ENCODE results near the gene E2F8.
A peak's percentile ranks its signal among the peaks of the same experiment; 100 is the strongest.

The E2F8 gene

GRCh38 chr11:19201737-19202605 lies 38.8 kb downstream of the E2F8 start, which contains the start of gene CSRP3:
CSRP3 (minus strand) TSS chr11:19201983; CDS start chr11:19192448, 9,535 bp downstream.
- no peak for TF ChIP-seq CTCF (IDR thresholded peaks at IDR 0.05; ENCODE audit: low read depth, low read length, missing control alignments)
- no peak within 1 kb of the TSS for H3K4me3 ChIP-seq (ENCODE audit: low read depth, low read length)
- no peak for DNase-seq (ENCODE audit: low read depth)
- in situ Hi-C loops (cut with HindIII; ENCODE audit: low sequenced_read_pairs): no loop called here

- peak; percentile 85 for DNase-seq (ENCODE audit: low read depth)
- no peak for TF ChIP-seq CTCF (IDR thresholded peaks at IDR 0.05; ENCODE audit: low read depth, low read length, missing control alignments)
- no peak overlapping the region for H3K4me3 ChIP-seq (ENCODE audit: low read depth, low read length)
- in situ Hi-C loops (cut with HindIII; ENCODE audit: low sequenced_read_pairs): no loop called here
Measured at GRCh38 chr11:19200410-19201201, 40.1 kb downstream of the E2F8 start.

- in situ Hi-C loops (cut with HindIII; ENCODE audit: low sequenced_read_pairs): no loop called here
- H3K4me3 ChIP-seq (ENCODE audit: low read depth, low read length): no peak overlapping the region
- DNase-seq (ENCODE audit: low read depth): no peak
- TF ChIP-seq CTCF (IDR thresholded peaks at IDR 0.05; ENCODE audit: low read depth, low read length, missing control alignments): no peak
Measured at GRCh38 chr11:19199771-19200170, 41.0 kb downstream of the E2F8 start.

GRCh38 chr11:19199048-19199447 lies 41.7 kb downstream of the E2F8 start:
- no peak overlapping the region for H3K4me3 ChIP-seq (ENCODE audit: low read depth, low read length)
- DNase-seq (ENCODE audit: low read depth): no peak
- TF ChIP-seq CTCF (IDR thresholded peaks at IDR 0.05; ENCODE audit: low read depth, low read length, missing control alignments): no peak
- in situ Hi-C loops (cut with HindIII; ENCODE audit: low sequenced_read_pairs): no loop called here

- H3K4me3 ChIP-seq (ENCODE audit: low read depth, low read length): no peak overlapping the region
- no peak for TF ChIP-seq CTCF (IDR thresholded peaks at IDR 0.05; ENCODE audit: low read depth, low read length, missing control alignments)
- in situ Hi-C loops (cut with HindIII; ENCODE audit: low sequenced_read_pairs): no loop called here
- DNase-seq (ENCODE audit: low read depth): no peak
Measured at GRCh38 chr11:19196432-19196831, 44.3 kb downstream of the E2F8 start.

- in situ Hi-C loops (cut with HindIII; ENCODE audit: low sequenced_read_pairs): no loop called here
- TF ChIP-seq CTCF (IDR thresholded peaks at IDR 0.05; ENCODE audit: low read depth, low read length, missing control alignments): no peak
- DNase-seq (ENCODE audit: low read depth): no peak
- H3K4me3 ChIP-seq (ENCODE audit: low read depth, low read length): no peak overlapping the region
Measured at GRCh38 chr11:19194620-19195308, 46.0 kb downstream of the E2F8 start.

All from astrocyte of the cerebellum (primary cell).